Subcutaneous abdominal adipose tissue (tissue), 5 donors: ENCODE results near the gene PSTK.

Source experiments
- H3K27ac ChIP-seq: one replicate; pipeline ENCODE4 v1.7.0; 2013; ENCODE audit warnings: low read depth, mild to moderate bottlenecking, inconsistent platforms, low read length, moderate library complexity
- H3K27me3 ChIP-seq, 5 donors: one replicate each; pipeline ENCODE4 v1.7.0; 2013; ENCODE audit warnings: low read length in 5 of 5, inconsistent platforms in 1 of 5; ENCODE audit not compliant: control insufficient read depth in 5 of 5, insufficient read depth in 4 of 5
- H3K36me3 ChIP-seq, 5 donors: one replicate each; pipeline ENCODE4 v1.7.0; 2013; ENCODE audit warnings: low read length in 5 of 5; ENCODE audit not compliant: control insufficient read depth in 5 of 5, insufficient read depth in 5 of 5
- H3K4me1 ChIP-seq, 5 donors: one replicate each; pipeline ENCODE4 v1.7.0; 2013; ENCODE audit warnings: low read length in 5 of 5, mild to moderate bottlenecking in 3 of 5, moderate library complexity in 1 of 5; ENCODE audit not compliant: control insufficient read depth in 5 of 5, insufficient read depth in 5 of 5
- H3K4me3 ChIP-seq, 5 donors: one replicate each; pipeline ENCODE4 v1.7.0; 2013; ENCODE audit warnings: low read length in 5 of 5, low read depth in 1 of 5
- H3K9ac ChIP-seq, 5 donors: one replicate each; pipeline ENCODE4 v1.7.0; 2013; ENCODE audit warnings: low read length in 5 of 5, mild to moderate bottlenecking in 4 of 5, moderate library complexity in 3 of 5
- H3K9me3 ChIP-seq, 5 donors: one replicate each; pipeline ENCODE4 v1.7.0; 2013; ENCODE audit warnings: low read length in 5 of 5; ENCODE audit not compliant: control insufficient read depth in 5 of 5
- donor health status: healthy.
- donor health status: healthy.
- donor health status: healthy.
- donor health status: healthy.
- donor health status: healthy.

The PSTK gene

GRCh38 chr10:122988501-122988900 is 8.3 kb downstream of the PSTK start:
- Histone ChIP-seq H3K4me3 (no peak overlapping the region), H3K27ac (no peak overlapping the region), H3K9me3 (no peaks in the 10 kb centered on the region), H3K27me3 (no peaks in the 10 kb centered on the region), H3K36me3 (peaks cover 0 to 22% (median 8%) of the 10 kb centered on the region in 5 donors), H3K9ac (no peak overlapping the region), H3K4me1 (no peaks in the 10 kb centered on the region)

- Histone ChIP-seq H3K9ac (no peak overlapping the region), H3K4me1 (no peaks in the 10 kb centered on the region), H3K4me3 (no peak overlapping the region), H3K36me3 (peaks cover 12 to 29% (median 26%) of the 10 kb centered on the region in 5 donors), H3K27me3 (no peaks in the 10 kb centered on the region), H3K9me3 (no peaks in the 10 kb centered on the region), H3K27ac (no peak overlapping the region)
Measured at GRCh38 chr10:122990278-122990677, 10.1 kb downstream of the PSTK start.

DNA sequence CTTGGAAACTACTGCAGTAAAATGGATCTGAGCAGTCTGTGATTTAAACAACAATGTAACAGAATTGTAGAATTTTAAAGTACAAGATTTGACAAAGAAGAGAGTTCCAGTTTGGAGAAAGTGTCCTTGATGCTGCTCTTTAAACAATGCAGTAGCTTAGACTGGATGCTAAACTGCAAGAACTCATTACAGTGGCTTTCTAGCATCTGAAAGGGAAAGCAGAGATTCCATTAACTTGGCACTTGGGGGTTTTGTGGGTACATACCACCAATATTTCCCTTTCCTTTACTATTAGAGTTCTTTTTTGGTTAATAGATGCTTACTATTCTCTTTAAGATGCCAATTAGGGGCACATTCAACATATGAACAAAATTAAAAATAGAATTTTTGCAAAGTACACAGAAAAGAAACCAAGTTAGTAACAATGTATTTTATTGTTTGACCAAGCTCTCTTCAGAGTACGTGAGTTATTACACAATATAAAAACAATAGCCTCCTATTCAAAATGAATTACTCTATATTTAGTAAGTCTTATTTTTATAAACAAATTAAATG is 11.9 kb downstream of the PSTK start:
- Histone ChIP-seq H3K27ac (no peak overlapping the region), H3K4me1 (no peaks in the 10 kb centered on the region), H3K4me3 (no peak overlapping the region), H3K9ac (no peak overlapping the region), H3K27me3 (no peaks in the 10 kb centered on the region), H3K9me3 (no peaks in the 10 kb centered on the region), H3K36me3 (peaks cover 22 to 38% (median 31%) of the 10 kb centered on the region in 5 donors)

DNA sequence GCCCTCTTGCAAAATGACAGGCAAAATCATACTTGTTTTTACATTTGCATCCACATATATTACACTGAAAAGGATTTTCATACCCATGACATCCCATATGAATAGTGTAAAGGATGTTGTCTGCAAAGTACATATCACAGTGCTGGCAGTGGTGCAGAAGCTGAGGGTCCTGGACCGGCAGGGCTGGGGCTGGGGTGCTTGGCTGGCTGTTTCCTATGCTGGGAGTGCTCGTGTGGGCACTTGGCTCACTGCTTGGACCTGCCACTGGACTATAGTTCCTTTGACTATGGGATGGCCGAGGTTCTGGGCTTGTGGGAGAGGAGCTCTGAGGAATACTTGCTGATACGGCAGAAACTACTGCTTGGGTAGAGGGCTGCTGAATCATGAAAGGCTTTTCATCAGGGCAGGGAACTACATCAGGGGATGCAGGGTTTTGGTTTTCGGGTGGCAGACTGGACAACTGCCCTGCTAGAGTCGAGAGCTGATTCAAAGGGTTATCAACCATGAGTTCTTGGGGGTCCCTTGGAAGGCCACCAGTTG is 13.7 kb downstream of the PSTK start:
- Histone ChIP-seq H3K4me1 (no peaks in the 10 kb centered on the region), H3K27me3 (no peaks in the 10 kb centered on the region), H3K9ac (no peak overlapping the region), H3K27ac (no peak overlapping the region), H3K36me3 (peaks cover 28 to 51% (median 37%) of the 10 kb centered on the region in 5 donors), H3K9me3 (no peaks in the 10 kb centered on the region), H3K4me3 (no peak overlapping the region)

DNA sequence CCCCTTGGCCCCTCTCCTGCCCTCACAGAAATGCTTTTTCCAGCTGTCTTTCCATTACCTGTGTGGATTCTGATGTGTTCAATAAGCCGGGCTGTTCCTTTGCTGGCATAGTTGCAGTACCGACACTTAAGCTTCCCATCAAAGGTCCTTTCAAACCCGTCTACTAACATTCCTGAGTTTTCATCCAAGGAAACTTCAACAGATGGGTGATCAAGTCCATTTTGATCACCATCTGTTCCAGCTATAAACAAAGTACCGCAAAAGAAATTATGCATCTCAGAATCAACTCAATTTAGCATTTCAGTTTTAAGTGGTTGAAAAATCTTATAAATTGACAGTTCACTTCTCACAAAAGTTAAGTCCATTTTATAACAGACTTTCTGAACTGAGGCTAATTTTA is 15.7 kb downstream of the PSTK start:
- no peaks in the 10 kb centered on the region for H3K9me3 ChIP-seq
- no peak overlapping the region for H3K27ac ChIP-seq
- peaks cover 0 to 3% (median 0%) of the 10 kb centered on the region in 5 donors for H3K4me1 ChIP-seq
- H3K9ac ChIP-seq, result no peak overlapping the region
- peaks cover 28 to 51% (median 37%) of the 10 kb centered on the region in 5 donors for H3K36me3 ChIP-seq
- no peaks in the 10 kb centered on the region for H3K27me3 ChIP-seq
- H3K4me3 ChIP-seq, result no peak overlapping the region

DNA sequence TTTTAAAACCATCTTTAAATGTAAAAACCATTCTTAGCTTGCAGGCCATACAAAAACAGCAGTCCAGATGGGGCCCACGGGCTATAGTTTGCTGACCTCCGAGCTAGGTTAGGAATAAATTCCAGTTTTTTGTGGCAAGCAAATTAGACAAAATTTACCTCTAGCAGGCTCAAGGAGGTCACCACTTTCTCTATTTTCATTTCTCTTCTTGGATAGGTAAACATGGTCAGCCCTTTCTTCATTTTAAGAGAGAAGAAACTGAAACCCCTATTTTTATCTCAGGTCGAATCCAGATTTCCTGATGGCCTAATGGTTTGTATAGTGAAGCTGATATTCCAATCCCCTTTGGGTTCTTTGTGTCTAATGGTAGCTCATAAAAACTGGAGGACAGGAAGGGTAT is 17.7 kb downstream of the PSTK start:
- H3K9me3 ChIP-seq, result no peaks in the 10 kb centered on the region

GRCh38 chr10:122998360-122998917 is 18.2 kb downstream of the PSTK start:
- H3K27ac ChIP-seq, result no peak overlapping the region
- peaks cover 0 to 3% (median 0%) of the 10 kb centered on the region in 5 donors for H3K4me1 ChIP-seq
- H3K4me3 ChIP-seq, result no peak overlapping the region
- H3K9ac ChIP-seq, result no peak overlapping the region
- H3K27me3 ChIP-seq, result no peaks in the 10 kb centered on the region
- peaks cover 21 to 42% (median 36%) of the 10 kb centered on the region in 5 donors for H3K36me3 ChIP-seq
- H3K9me3 ChIP-seq, result no peaks in the 10 kb centered on the region

More for the DNA sequence above, 17.7 kb downstream of the PSTK start:
- no peaks in the 10 kb centered on the region for H3K27me3 ChIP-seq
- H3K4me1 ChIP-seq, result peaks cover 0 to 3% (median 0%) of the 10 kb centered on the region in 5 donors
- no peak overlapping the region for H3K27ac ChIP-seq
- H3K36me3 ChIP-seq, result peaks cover 25 to 42% (median 36%) of the 10 kb centered on the region in 5 donors
- no peak overlapping the region for H3K4me3 ChIP-seq
- H3K9ac ChIP-seq, result no peak overlapping the region

GRCh38 chr10:122998934-122999333 is 18.7 kb downstream of the PSTK start:
- peaks cover 0 to 3% (median 0%) of the 10 kb centered on the region in 5 donors for H3K4me1 ChIP-seq
- peaks cover 21 to 38% (median 32%) of the 10 kb centered on the region in 5 donors for H3K36me3 ChIP-seq
- no peaks in the 10 kb centered on the region for H3K9me3 ChIP-seq
- no peak overlapping the region for H3K27ac ChIP-seq
- H3K27me3 ChIP-seq, result no peaks in the 10 kb centered on the region
- H3K4me3 ChIP-seq, result no peak overlapping the region
- H3K9ac ChIP-seq, result no peak overlapping the region

GRCh38 chr10:122999347-122999746 is 19.1 kb downstream of the PSTK start:
- Histone ChIP-seq H3K4me1 (peaks cover 0 to 3% (median 0%) of the 10 kb centered on the region in 5 donors), H3K9ac (no peak overlapping the region), H3K27me3 (no peaks in the 10 kb centered on the region), H3K36me3 (peaks cover 19 to 34% (median 27%) of the 10 kb centered on the region in 5 donors), H3K9me3 (no peaks in the 10 kb centered on the region), H3K4me3 (no peak overlapping the region), H3K27ac (no peak overlapping the region)

- Histone ChIP-seq H3K27me3 (no peaks in the 10 kb centered on the region), H3K4me3 (no peak overlapping the region), H3K4me1 (peaks cover 0 to 3% (median 0%) of the 10 kb centered on the region in 5 donors), H3K36me3 (peaks cover 12 to 27% (median 19%) of the 10 kb centered on the region in 5 donors), H3K9ac (no peak overlapping the region), H3K9me3 (no peaks in the 10 kb centered on the region), H3K27ac (no peak overlapping the region)
Measured at GRCh38 chr10:123000155-123000554, 20.0 kb downstream of the PSTK start.
